Mammary epithelial cell (primary cell): ENCODE data around the gene ZCCHC3.
A peak's percentile ranks its signal among the peaks of the same experiment; 100 is the strongest.

Experiments
- EZH2 ChIP-seq: IDR thresholded peaks from 2 replicates; pipeline ENCODE4 v1.6.1; 2012; ENCODE audit warnings: low read length, inconsistent platforms, borderline replicate concordance
- TF ChIP-seq, protein P1 (sequence below), 2 donors: IDR thresholded peaks in 1 of 2; conservative IDR thresholded peaks in 1 of 2; 2 replicates each; pipeline ENCODE4 v1.5.1; 2011 to 2012; ENCODE audit warnings: inconsistent platforms in 2 of 2, low read length in 2 of 2, mild to moderate bottlenecking in 2 of 2, control low read depth in 1 of 2, low read depth in 1 of 2; ENCODE audit not compliant: insufficient read depth in 1 of 2; ENCODE audit errors: extremely low read depth in 1 of 2

DNA sequence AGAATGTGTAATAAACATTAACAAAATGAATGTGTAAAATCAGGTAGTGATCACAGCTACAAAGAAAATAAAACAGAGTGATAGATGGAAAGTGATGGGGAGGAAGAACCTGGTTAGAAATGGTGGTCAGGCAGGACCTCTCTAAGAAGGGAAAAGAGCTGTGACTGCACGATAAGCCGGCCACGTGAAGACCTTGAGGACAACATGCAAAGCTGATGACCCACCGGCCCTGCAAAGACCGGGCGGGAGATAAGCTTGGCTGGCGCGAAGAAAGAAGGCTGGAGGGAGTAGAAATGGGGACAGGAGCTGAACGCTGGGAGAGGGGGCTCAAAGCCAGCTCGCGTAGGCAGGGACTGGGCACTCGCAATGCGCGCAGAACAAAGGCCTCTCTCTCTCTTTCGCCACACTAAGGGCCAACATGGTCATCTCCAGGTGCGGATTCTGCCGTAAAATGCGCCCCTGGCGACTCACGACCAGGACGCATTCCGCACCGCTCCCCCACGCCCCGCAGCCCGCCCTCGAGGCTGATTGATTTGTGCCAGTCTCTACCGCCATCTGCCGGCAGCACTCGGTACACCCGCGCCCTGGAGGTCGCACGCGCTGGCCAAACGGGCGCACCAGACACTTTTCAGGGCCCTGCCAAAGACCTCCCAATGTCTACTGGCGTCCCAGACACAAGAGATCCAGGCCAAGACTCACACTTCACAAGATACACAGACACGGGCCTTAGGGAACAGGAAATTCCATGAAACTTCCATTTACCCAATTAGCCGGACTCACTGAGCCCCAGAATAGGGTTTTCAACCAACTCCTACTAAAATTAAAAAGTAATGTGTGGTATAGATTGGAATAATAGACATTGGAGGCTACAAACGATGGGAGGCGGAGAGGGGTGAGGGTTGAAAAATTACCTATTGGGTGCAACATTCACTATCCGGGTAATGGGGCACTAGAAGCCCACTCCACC is 30.5 kb upstream of the ZCCHC3 start:
- TF ChIP-seq, protein P1, sequence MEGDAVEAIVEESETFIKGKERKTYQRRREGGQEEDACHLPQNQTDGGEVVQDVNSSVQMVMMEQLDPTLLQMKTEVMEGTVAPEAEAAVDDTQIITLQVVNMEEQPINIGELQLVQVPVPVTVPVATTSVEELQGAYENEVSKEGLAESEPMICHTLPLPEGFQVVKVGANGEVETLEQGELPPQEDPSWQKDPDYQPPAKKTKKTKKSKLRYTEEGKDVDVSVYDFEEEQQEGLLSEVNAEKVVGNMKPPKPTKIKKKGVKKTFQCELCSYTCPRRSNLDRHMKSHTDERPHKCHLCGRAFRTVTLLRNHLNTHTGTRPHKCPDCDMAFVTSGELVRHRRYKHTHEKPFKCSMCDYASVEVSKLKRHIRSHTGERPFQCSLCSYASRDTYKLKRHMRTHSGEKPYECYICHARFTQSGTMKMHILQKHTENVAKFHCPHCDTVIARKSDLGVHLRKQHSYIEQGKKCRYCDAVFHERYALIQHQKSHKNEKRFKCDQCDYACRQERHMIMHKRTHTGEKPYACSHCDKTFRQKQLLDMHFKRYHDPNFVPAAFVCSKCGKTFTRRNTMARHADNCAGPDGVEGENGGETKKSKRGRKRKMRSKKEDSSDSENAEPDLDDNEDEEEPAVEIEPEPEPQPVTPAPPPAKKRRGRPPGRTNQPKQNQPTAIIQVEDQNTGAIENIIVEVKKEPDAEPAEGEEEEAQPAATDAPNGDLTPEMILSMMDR (conservative IDR thresholded peaks at IDR 0.05 in 1 of 2, IDR thresholded peaks at IDR 0.05 in 1 of 2; ENCODE audit: extremely low read depth in 1 of 2, insufficient read depth in 1 of 2, low read depth in 1 of 2, low read length in 2 of 2) = peak; percentile 67 to 91
- TF ChIP-seq EZH2 = no peak
